ENCODE results near the gene RGS2. TPM values are rescaled to one million over a fixed set of nuclear protein-coding genes. Genes with fewer than 3 reads are reported as not detected.
A peak's percentile ranks its signal among the peaks of the same experiment; 100 is the strongest.

RGS2 gene
- 7.6 and 7.9 TPM in 2 replicates for total RNA-seq (2014; rRNA removed; shearing (Covaris generic))

GRCh38 chr1:192808518-192809306 lies at the start of gene RGS2:
RGS2 (plus strand) TSS chr1:192809039; CDS start chr1:192809072, 33 bp downstream.
- peak; percentile 94 for DNase-seq (ENCODE audit: low read depth)

- no peak for DNase-seq (ENCODE audit: low read depth)
These were observed 49.7 kb upstream of the RGS2 start for GRCh38 chr1:192759104-192759503.

GRCh38 chr1:192762265-192762664 lies 46.6 kb upstream of the RGS2 start:
- no peak for DNase-seq (ENCODE audit: low read depth)

- DNase-seq (ENCODE audit: low read depth), result no peak
These were observed 45.6 kb upstream of the RGS2 start for GRCh38 chr1:192763243-192763642.

GRCh38 chr1:192763756-192764155 lies 45.1 kb upstream of the RGS2 start:
- DNase-seq (ENCODE audit: low read depth), result no peak

GRCh38 chr1:192764675-192765074 lies 44.2 kb upstream of the RGS2 start:
- DNase-seq (ENCODE audit: low read depth), result no peak

- DNase-seq (ENCODE audit: low read depth), result no peak
These were observed 42.7 kb upstream of the RGS2 start for GRCh38 chr1:192766009-192766625.

- no peak for DNase-seq (ENCODE audit: low read depth)
These were observed 42.0 kb upstream of the RGS2 start for GRCh38 chr1:192766876-192767275.

GRCh38 chr1:192767798-192768197 lies 41.0 kb upstream of the RGS2 start:
- DNase-seq (ENCODE audit: low read depth), result no peak

GRCh38 chr1:192768463-192768862 lies 40.4 kb upstream of the RGS2 start:
- no peak for DNase-seq (ENCODE audit: low read depth)

- no peak for DNase-seq (ENCODE audit: low read depth)
These were observed 37.5 kb upstream of the RGS2 start for GRCh38 chr1:192771341-192771740.

- no peak for DNase-seq (ENCODE audit: low read depth)
These were observed 33.2 kb upstream of the RGS2 start for GRCh38 chr1:192775631-192776030.

GRCh38 chr1:192776206-192776605 lies 32.6 kb upstream of the RGS2 start:
- DNase-seq (ENCODE audit: low read depth), result no peak

GRCh38 chr1:192776998-192777397 lies 31.8 kb upstream of the RGS2 start:
- DNase-seq (ENCODE audit: low read depth), result no peak

GRCh38 chr1:192783791-192784190 lies 25.0 kb upstream of the RGS2 start:
- DNase-seq (ENCODE audit: low read depth), result no peak

GRCh38 chr1:192784397-192784796 lies 24.4 kb upstream of the RGS2 start:
- DNase-seq (ENCODE audit: low read depth), result no peak

GRCh38 chr1:192786576-192786975 lies 22.3 kb upstream of the RGS2 start:
- no peak for DNase-seq (ENCODE audit: low read depth)

- DNase-seq (ENCODE audit: low read depth), result peak; percentile 82
These were observed 20.8 kb upstream of the RGS2 start for GRCh38 chr1:192787914-192788585.

GRCh38 chr1:192789871-192790270 lies 19.0 kb upstream of the RGS2 start:
- DNase-seq (ENCODE audit: low read depth), result peak; percentile 27

- no peak for DNase-seq (ENCODE audit: low read depth)
These were observed 16.2 kb upstream of the RGS2 start for GRCh38 chr1:192792628-192793027.

GRCh38 chr1:192793983-192794767 lies 14.7 kb upstream of the RGS2 start:
- no peak for DNase-seq (ENCODE audit: low read depth)

- no peak for DNase-seq (ENCODE audit: low read depth)
These were observed 14.1 kb upstream of the RGS2 start for GRCh38 chr1:192794768-192795035.
